ENCODE data around the gene PCDHA1.
A peak's percentile ranks its signal among the peaks of the same experiment; 100 is the strongest.

PCDHA1 gene

GRCh38 chr5:140969880-140970279, 183.9 kb downstream of the PCDHA1 start (continued):
- TF ChIP-seq PRDM10 (tag by site-specific recombination; IDR thresholded peaks at IDR 0.05) (no peak), ZNF133 (tag by site-specific recombination; IDR thresholded peaks at IDR 0.05) (no peak)

DNA sequence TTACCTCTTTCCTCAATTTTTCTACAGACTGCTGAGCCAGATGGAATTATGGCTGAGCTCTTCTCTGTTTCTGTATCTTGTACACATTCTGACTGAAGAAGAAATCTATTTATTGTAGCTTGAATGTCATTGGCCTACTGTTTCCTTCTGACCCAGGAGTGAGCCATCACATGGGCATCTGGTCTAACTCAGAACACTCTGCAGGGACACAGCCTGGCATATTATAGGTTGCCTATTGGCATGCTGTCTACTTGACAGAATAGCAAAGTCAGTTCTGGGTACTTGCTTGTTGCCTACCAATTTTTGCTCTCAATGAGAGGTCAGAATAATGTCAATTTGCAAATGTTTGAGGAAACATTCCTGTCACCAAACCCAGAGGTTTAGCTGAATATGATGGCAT, 187.6 kb downstream of the PCDHA1 start:
- no peaks in the 10 kb centered on the region for H3K4me1 ChIP-seq (ENCODE audit: control insufficient read depth, insufficient read depth, low read length)
- no peaks in the 10 kb centered on the region for H3K9me3 ChIP-seq (ENCODE audit: control insufficient read depth, insufficient read depth, low read depth, low read length)
- ChIA-PET CTCF (no interaction called here), POLR2A (no interaction called here)
- no peak overlapping the region for H3K27ac ChIP-seq (ENCODE audit: extremely low read depth, low read depth, low read length)
- TF ChIP-seq HOXA7 (CRISPR knock-in tag; IDR thresholded peaks at IDR 0.05; ENCODE audit: borderline replicate concordance) (no peak), BCL11B (tag by site-specific recombination; IDR thresholded peaks at IDR 0.05; ENCODE audit: low read depth) (no peak), ZNF560 (tag by site-specific recombination; IDR thresholded peaks at IDR 0.05; ENCODE audit: borderline replicate concordance) (no peak), ZFP3 (tag by site-specific recombination; IDR thresholded peaks at IDR 0.05; ENCODE audit: low read depth) (no peak), GLI2 (tag by site-specific recombination; IDR thresholded peaks at IDR 0.05; ENCODE audit: borderline replicate concordance, low read depth) (no peak), KLF10 (tag by site-specific recombination; IDR thresholded peaks at IDR 0.05) (no peak), ZNF707 (tag by site-specific recombination; IDR thresholded peaks at IDR 0.05) (no peak), GFI1B (tag by site-specific recombination; IDR thresholded peaks at IDR 0.05) (no peak), ZNF16 (tag by site-specific recombination; IDR thresholded peaks at IDR 0.05; ENCODE audit: low read depth) (no peak), ZNF433 (tag by site-specific recombination; IDR thresholded peaks at IDR 0.05; ENCODE audit: low read depth) (no peak)
- TF ChIP-seq, protein P1, sequence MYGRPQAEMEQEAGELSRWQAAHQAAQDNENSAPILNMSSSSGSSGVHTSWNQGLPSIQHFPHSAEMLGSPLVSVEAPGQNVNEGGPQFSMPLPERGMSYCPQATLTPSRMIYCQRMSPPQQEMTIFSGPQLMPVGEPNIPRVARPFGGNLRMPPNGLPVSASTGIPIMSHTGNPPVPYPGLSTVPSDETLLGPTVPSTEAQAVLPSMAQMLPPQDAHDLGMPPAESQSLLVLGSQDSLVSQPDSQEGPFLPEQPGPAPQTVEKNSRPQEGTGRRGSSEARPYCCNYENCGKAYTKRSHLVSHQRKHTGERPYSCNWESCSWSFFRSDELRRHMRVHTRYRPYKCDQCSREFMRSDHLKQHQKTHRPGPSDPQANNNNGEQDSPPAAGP (tag by site-specific recombination; IDR thresholded peaks at IDR 0.05): no peak
- TF ChIP-seq, protein P2, sequence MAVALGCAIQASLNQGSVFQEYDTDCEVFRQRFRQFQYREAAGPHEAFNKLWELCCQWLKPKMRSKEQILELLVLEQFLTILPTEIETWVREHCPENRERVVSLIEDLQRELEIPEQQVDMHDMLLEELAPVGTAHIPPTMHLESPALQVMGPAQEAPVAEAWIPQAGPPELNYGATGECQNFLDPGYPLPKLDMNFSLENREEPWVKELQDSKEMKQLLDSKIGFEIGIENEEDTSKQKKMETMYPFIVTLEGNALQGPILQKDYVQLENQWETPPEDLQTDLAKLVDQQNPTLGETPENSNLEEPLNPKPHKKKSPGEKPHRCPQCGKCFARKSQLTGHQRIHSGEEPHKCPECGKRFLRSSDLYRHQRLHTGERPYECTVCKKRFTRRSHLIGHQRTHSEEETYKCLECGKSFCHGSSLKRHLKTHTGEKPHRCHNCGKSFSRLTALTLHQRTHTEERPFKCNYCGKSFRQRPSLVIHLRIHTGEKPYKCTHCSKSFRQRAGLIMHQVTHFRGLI (tag by site-specific recombination; IDR thresholded peaks at IDR 0.05): no peak
- H3K36me3 ChIP-seq (ENCODE audit: control insufficient read depth in 2 of 2, insufficient read depth in 1 of 2, low read length in 2 of 2): no peaks in the 10 kb centered on the region
- H3K4me3 ChIP-seq (ENCODE audit: low read depth, low read length): no peak overlapping the region

DNA sequence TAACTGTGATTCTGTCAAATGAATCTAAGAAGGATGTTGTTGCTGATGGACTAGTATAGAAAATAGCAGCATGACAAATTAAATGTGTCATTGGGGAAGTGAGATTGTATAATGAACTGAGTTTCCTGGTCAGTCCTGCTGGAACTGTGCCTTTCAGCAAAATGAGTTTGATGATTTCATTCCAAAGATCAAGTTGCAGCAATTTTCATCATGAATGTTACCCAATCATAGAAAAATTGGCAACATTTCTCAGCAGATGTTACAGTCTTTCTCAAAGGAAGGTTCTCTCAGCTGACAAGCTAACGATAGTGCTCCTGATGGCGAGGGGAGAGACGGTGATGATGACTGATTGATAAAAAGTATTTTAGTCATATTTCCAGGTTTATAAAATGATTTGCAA, 191.1 kb downstream of the PCDHA1 start:
- ChIA-PET POLR2A (no interaction called here), CTCF (interaction anchor here (0.8 to 1.3 kb wide), 2 partner anchors 12 to 24 kb away, joined by 3 to 12 read pairs; no protein-coding TSS in a partner anchor)
- 0 out of 2 replicates have a peak, but pooled peaks have one; percentile 12 for TF ChIP-seq SCRT2 (tag by site-specific recombination; IDR thresholded peaks at IDR 0.05)
- TF ChIP-seq ZNF785 (tag by site-specific recombination; IDR thresholded peaks at IDR 0.05): no peak
- no peak overlapping the region for H3K4me3 ChIP-seq (ENCODE audit: low read depth, low read length)
- H3K36me3 ChIP-seq (ENCODE audit: control insufficient read depth in 2 of 2, insufficient read depth in 1 of 2, low read length in 2 of 2): no peaks in the 10 kb centered on the region
- H3K4me1 ChIP-seq (ENCODE audit: control insufficient read depth, insufficient read depth, low read length): no peaks in the 10 kb centered on the region
- H3K27ac ChIP-seq (ENCODE audit: extremely low read depth, low read depth, low read length): no peak overlapping the region
- no peaks in the 10 kb centered on the region for H3K9me3 ChIP-seq (ENCODE audit: control insufficient read depth, insufficient read depth, low read depth, low read length)
